GM12878 (cell line): ENCODE results near the gene CYREN. TPM values are rescaled to one million over a fixed set of nuclear protein-coding genes. Genes with fewer than 3 reads are reported as not detected.

Experiments used
- ATAC-seq: fragments of 200-7000 bp; cut with Tn5 transposase; 3 replicates; pipeline ENCODE4 v1.9.1; 2020; ENCODE audit warnings: mild to moderate bottlenecking, moderate library complexity
- BruUV-seq: library from RNA; stranded (reverse); fragments of 400-500 nt; replicated peaks from 2 replicates; lab custom pipeline; 2021; lab: Mats Ljungman, UMichigan
- CTCF ChIA-PET: fragments of 300-600 bp; sonication (Branson Sonifier 250); formaldehyde crosslinking; extraction: SDS; loops from one replicate; lab custom pipeline; 2021; ENCODE audit warnings: inconsistent platforms; lab: Yijun Ruan, JAX
- POLR2A ChIA-PET: fragments of 350-600 bp; formaldehyde crosslinking; extraction: SDS; loops from one replicate; lab custom pipeline; 2021; ENCODE audit warnings: inconsistent platforms; lab: Charles Lee
- RAD21 ChIA-PET: fragments of 300-600 bp; sonication (Branson Sonifier 250); formaldehyde crosslinking; loops from one replicate; lab custom pipeline; 2023; ENCODE audit warnings: antibody characterized with exemption; ENCODE audit not compliant: unreplicated experiment; lab: Charles Lee
- SMC1A ChIA-PET: fragments of 300-600 bp; sonication (Branson Sonifier 250); formaldehyde crosslinking; loops from one replicate; lab custom pipeline; 2023; ENCODE audit not compliant: unreplicated experiment, uncharacterized antibody; lab: Charles Lee
- DNase-seq: peaks from one replicate; pipeline ENCODE4 v3.0.0-alpha.2; 2011; ENCODE audit warnings: low read depth, low spot score
- FAIRE-seq: peaks from 3 replicates; lab custom pipeline; 2011; peaks lifted over from hg19 to GRCh38; lab: Jason Lieb, UNC
- H2AFZ ChIP-seq: 2 replicates; pipeline ENCODE4 v1.6.0; 2011; ENCODE audit warnings: low read depth, low read length, control low read depth; ENCODE audit not compliant: control insufficient read depth
- H3K27ac ChIP-seq: 2 replicates; pipeline ENCODE4 v1.5.1; 2011; ENCODE audit warnings: control low read depth; ENCODE audit not compliant: control insufficient read depth, insufficient read depth
- H3K27me3 ChIP-seq, 2 experiments: replicated peaks in 1 of 2; 2 replicates each; pipeline versions ENCODE4 v1.6.0 to v1.6.1; 2011; ENCODE audit warnings: low read length in 1 of 2; ENCODE audit not compliant: control insufficient read depth in 2 of 2, insufficient read depth in 2 of 2
- H3K36me3 ChIP-seq, 2 experiments: 2 replicates each; pipeline ENCODE4 v1.5.1; 2011; ENCODE audit warnings: low read length in 1 of 2; ENCODE audit not compliant: control insufficient read depth in 2 of 2, insufficient read depth in 2 of 2
- H3K4me1 ChIP-seq: 2 replicates; pipeline ENCODE4 v1.6.1; 2011; ENCODE audit warnings: mild to moderate bottlenecking, low read length, moderate library complexity, mixed read lengths; ENCODE audit not compliant: control insufficient read depth, insufficient read depth
- H3K4me2 ChIP-seq: 2 replicates; pipeline ENCODE4 v1.6.0; 2011; ENCODE audit warnings: control low read depth; ENCODE audit not compliant: control insufficient read depth, insufficient read depth
- H3K4me3 ChIP-seq: fragments of 200-600 bp; sonication (generic); 2 replicates; pipeline ENCODE4 v1.5.1; 2016
- H3K79me2 ChIP-seq: 2 replicates; pipeline ENCODE4 v1.6.0; 2011; ENCODE audit warnings: low read length; ENCODE audit not compliant: control insufficient read depth, insufficient read depth
- H3K9ac ChIP-seq: 2 replicates; pipeline ENCODE4 v1.8.0; 2011; ENCODE audit warnings: low read length, control low read depth, mixed read lengths; ENCODE audit not compliant: control insufficient read depth, insufficient read depth
- H3K9me3 ChIP-seq: replicated peaks from 3 replicates; pipeline ENCODE4 v1.5.1; 2011; ENCODE audit warnings: mild to moderate bottlenecking, low read length; ENCODE audit not compliant: control insufficient read depth, insufficient read depth
- H4K20me1 ChIP-seq: 2 replicates; pipeline ENCODE4 v1.6.0; 2011; ENCODE audit not compliant: control insufficient read depth, insufficient read depth
- BCL3 ChIP-seq: IDR thresholded peaks from 2 replicates; pipeline ENCODE4 v1.6.1; 2011; ENCODE audit warnings: borderline replicate concordance, low read depth, mild to moderate bottlenecking, moderate library complexity, low read length; ENCODE audit not compliant: insufficient read depth, poor library complexity, severe bottlenecking
- CEBPZ ChIP-seq: fragments of 150-350 bp; IDR thresholded peaks from 2 replicates; pipeline ENCODE4 v1.6.1; 2016; ENCODE audit warnings: low read depth, low read length
- EGR1 ChIP-seq, 2 experiments: IDR thresholded peaks; 1 replicate in 1 of 2; 2 replicates in 1 of 2; pipeline ENCODE4 v1.6.1; 2011 to 2012; ENCODE audit warnings: low read depth in 2 of 2, low read length in 2 of 2, borderline replicate concordance in 1 of 2, mild to moderate bottlenecking in 1 of 2, moderate library complexity in 1 of 2
- WRNIP1 ChIP-seq: IDR thresholded peaks from 2 replicates; pipeline ENCODE4 v1.6.1; 2011; ENCODE audit warnings: low read depth, low read length, improper control_type of control experiment, borderline replicate concordance
- ZZZ3 ChIP-seq: IDR thresholded peaks from 2 replicates; pipeline ENCODE4 v1.6.1; 2011; ENCODE audit warnings: low read depth; ENCODE audit not compliant: control insufficient read depth, insufficient read length
- WGBS: methylation state at CpG from one replicate; pipeline ENCODE4 v1.1.6; 2016; ENCODE audit warnings: low lambda C conversion rate; ENCODE audit not compliant: insufficient replicate concordance, insufficient coverage; ENCODE audit errors: missing lambda C conversion rate; 5-methylcytosine and 5-hydroxymethylcytosine counted together
- in situ Hi-C: fragments of 300-500 bp; cut with MboI; formaldehyde crosslinking; loops from 9 replicates; pipeline ENCODE4 v1.14.3; 2018; ENCODE audit warnings: mixed read lengths
- intact Hi-C: fragments of 100-400 bp; cut with micrococcal nuclease; formaldehyde crosslinking; loops from one replicate; pipeline ENCODE4 v1.14.2; 2022; ENCODE audit not compliant: unreplicated experiment
- polyA plus RNA-seq, 11 experiments: library from polyadenylated mRNA; depleted of rRNA in 4 of 11; unstranded in 6 of 11; stranded (reverse) in 5 of 11; fragments of >200 nt; fragmentation: Nextera tagmentation in 4 of 11; fragmentation: Illumina TruSeq in 1 of 11; extraction: Ambion mirVana in 4 of 11; extraction: Trizol in 1 of 11; gene quantifications; 1 replicate in 1 of 11; 2 replicates in 10 of 11; pipeline versions ENCODE4 v1.2.1 to v1.2.3, GENCODE V29; 2011 to 2016; ENCODE audit warnings: inconsistent platforms in 2 of 11, missing spikeins in 2 of 11, low read depth in 1 of 11
- total RNA-seq, 4 experiments: library from RNA; depleted of rRNA in 3 of 4; stranded (reverse); fragments of >200 nt in 3 of 4; fragmentation: Illumina TruSeq in 1 of 4; extraction: Trizol in 1 of 4; gene quantifications; 2 replicates each; pipeline versions ENCODE4 v1.2.1 to v1.2.3, GENCODE V29; 2013 to 2021

The CYREN gene
- total and polyA plus RNA-seq, 10 of the 15 experiments (the other 5 are each of a cell fraction or from before 2014, with no cell fraction given) = 8.7 to 64.3 (median 55.7) TPM

GRCh38 chr7:135168489-135169140 lies 1.9 kb downstream of the CYREN start:
- Histone ChIP-seq H3K4me1 (peaks cover 24% of the 10 kb centered on the region), H3K4me2 (peak overlapping the region; percentile 99), H3K27ac (peak overlapping the region; percentile 96), H3K36me3 (peaks cover 35 to 36% of the 10 kb centered on the region in 2 experiments), H4K20me1 (no peaks in the 10 kb centered on the region; the same call in 1 of the 2 replicates), H2AFZ (no peak overlapping the region), H3K9ac (peak overlapping the region; percentile 73), H3K27me3 (no peaks in the 10 kb centered on the region), H3K4me3 (peak overlapping the region; percentile 84), H3K79me2 (peaks cover 61% of the 10 kb centered on the region)
- 70% methylated on average over 13 of the region's 13 CpGs for WGBS
- DNase-seq (no peak), ATAC-seq (no peak), FAIRE-seq (no peak)
- in situ Hi-C loops = loop anchor here (5.0 to 10.0 kb wide), 2 partner anchors 176 to 524 kb away; partner anchors contain the start of gene BPGM
- RAD21 ChIA-PET = interaction anchor here (0.6 to 11.6 kb wide), 19 partner anchors 8 to 444 kb away, joined by 3 to 151 read pairs (median 6); partner anchors contain the start of genes AGBL3, TMEM140 and WDR91
- BruUV-seq = no TSS peak
- SMC1A ChIA-PET = interaction anchor here (0.9 to 13.1 kb wide), 25 partner anchors 8 to 534 kb away, joined by 3 to 158 read pairs (median 5); partner anchors contain the start of genes AGBL3, BPGM, TMEM140 and WDR91
- POLR2A ChIA-PET = interaction anchor here (0.9 to 15.9 kb wide), 9 partner anchors 8 to 181 kb away, joined by 3 to 169 read pairs (median 26); partner anchors contain the start of genes AGBL3, TMEM140 and WDR91
- TF ChIP-seq CEBPZ (no peak), BCL3 (no peak), ZZZ3 (no peak), WRNIP1 (no peak), EGR1 (IDR thresholded peaks at IDR 0.05; ENCODE audit: borderline replicate concordance in 1 of 2, low read depth in 2 of 2, low read length in 2 of 2) (0 out of 3 replicates have a peak, but pooled peaks of 1 of the 2 experiments have one; percentile 19)
- TF ChIP-seq, all 136 proteins: peak for 1
- H3K9me3 ChIP-seq = no peaks in the 10 kb centered on the region; the same call in 2 of the 3 replicates
- CTCF ChIA-PET = interaction anchor here (0.6 to 12.2 kb wide), 25 partner anchors 8 to 535 kb away, joined by 3 to 157 read pairs (median 5); partner anchors contain the start of genes AGBL3, BPGM, TMEM140 and WDR91
- intact Hi-C loops = loop anchor here (1.0 kb wide), 1 partner anchor 175 kb away; no protein-coding TSS in a partner anchor
